HEK293 (cell line): ENCODE measurements around the gene SLC2A9.

Experiments used
- CTCF ChIA-PET: fragments of 350-600 bp; formaldehyde crosslinking; extraction: SDS; loops from one replicate; lab custom pipeline; 2021; ENCODE audit warnings: antibody characterized with exemption; lab: Yijun Ruan, JAX
- POLR2A ChIA-PET: fragments of 300-600 bp; formaldehyde crosslinking; extraction: SDS; loops from one replicate; lab custom pipeline; 2020; ENCODE audit warnings: antibody characterized with exemption, inconsistent platforms; lab: Yijun Ruan, JAX
- H3K27ac ChIP-seq: fragments of 200-500 bp; sonication (Bioruptor generic); 2 replicates; pipeline ENCODE4 v1.5.1; 2014; ENCODE audit warnings: low read depth, low read length, control low read depth, inconsistent platforms; ENCODE audit errors: extremely low read depth
- H3K36me3 ChIP-seq, 2 experiments: fragments of 200-500 bp in 1 of 2; sonication (Bioruptor generic) in 1 of 2; 1 replicate in 1 of 2; 2 replicates in 1 of 2; pipeline ENCODE4 v1.5.1; 2014 to 2017; ENCODE audit warnings: inconsistent platforms in 2 of 2, low read length in 2 of 2; ENCODE audit not compliant: control insufficient read depth in 2 of 2, insufficient read depth in 1 of 2
- H3K4me1 ChIP-seq: fragments of 200-500 bp; sonication (Bioruptor generic); 2 replicates; pipeline ENCODE4 v1.5.1; 2014; ENCODE audit warnings: mild to moderate bottlenecking, low read length, inconsistent platforms; ENCODE audit not compliant: control insufficient read depth, insufficient read depth
- H3K4me3 ChIP-seq: 2 replicates; pipeline ENCODE4 v1.5.1; 2011; ENCODE audit warnings: low read depth, mild to moderate bottlenecking, control low read depth, low read length, moderate library complexity
- H3K9me3 ChIP-seq: fragments of 200-500 bp; sonication (Bioruptor generic); 2 replicates; pipeline ENCODE4 v1.5.1; 2014; ENCODE audit warnings: low read depth, low read length, inconsistent platforms; ENCODE audit not compliant: control insufficient read depth, insufficient read depth
- HOXA7 ChIP-seq: sonication (generic); formaldehyde crosslinking; IDR thresholded peaks from 2 replicates; pipeline ENCODE4 v1.8.1; 2022; ENCODE audit warnings: missing genetic modification reagents, borderline replicate concordance
- KLF1 ChIP-seq: fragments of 450-650 bp; formaldehyde crosslinking; IDR thresholded peaks from 2 replicates; pipeline ENCODE4 v1.5.1; 2016; ENCODE audit warnings: missing biosample characterization, missing genetic modification characterization
- OSR2 ChIP-seq: fragments of 450-650 bp; formaldehyde crosslinking; IDR thresholded peaks from 2 replicates; pipeline ENCODE4 v1.5.1; 2016; ENCODE audit warnings: missing biosample characterization, missing genetic modification characterization
- PRDM2 ChIP-seq: fragments of 450-650 bp; formaldehyde crosslinking; IDR thresholded peaks from 2 replicates; pipeline ENCODE4 v1.5.1; 2016; ENCODE audit warnings: missing biosample characterization, missing genetic modification characterization, borderline replicate concordance
- WT1 ChIP-seq: fragments of 450-650 bp; formaldehyde crosslinking; IDR thresholded peaks from 2 replicates; pipeline ENCODE4 v1.5.1; 2016; ENCODE audit warnings: missing biosample characterization, missing genetic modification characterization
- ZBTB21 ChIP-seq: fragments of 450-650 bp; formaldehyde crosslinking; IDR thresholded peaks from 2 replicates; pipeline ENCODE4 v1.5.1; 2017; ENCODE audit warnings: missing biosample characterization, missing genetic modification characterization
- ZBTB48 ChIP-seq: fragments of 450-650 bp; formaldehyde crosslinking; IDR thresholded peaks from 2 replicates; pipeline ENCODE4 v1.5.1; 2016; ENCODE audit warnings: missing biosample characterization, missing genetic modification characterization
- ZBTB6 ChIP-seq: fragments of 450-650 bp; formaldehyde crosslinking; IDR thresholded peaks from 2 replicates; pipeline ENCODE4 v1.5.1; 2017; ENCODE audit warnings: missing biosample characterization, missing genetic modification characterization
- ZFHX2 ChIP-seq: fragments of 450-650 bp; formaldehyde crosslinking; conservative IDR thresholded peaks from 2 replicates; pipeline ENCODE4 v1.5.1; 2016; ENCODE audit warnings: missing biosample characterization, missing genetic modification characterization
- ZNF140 ChIP-seq: fragments of 450-650 bp; formaldehyde crosslinking; IDR thresholded peaks from 2 replicates; pipeline ENCODE4 v1.5.1; 2016; ENCODE audit warnings: missing biosample characterization, missing genetic modification characterization
- ZNF174 ChIP-seq: fragments of 450-650 bp; formaldehyde crosslinking; IDR thresholded peaks from 2 replicates; pipeline ENCODE4 v1.5.0; 2017; ENCODE audit warnings: missing biosample characterization, mild to moderate bottlenecking, missing genetic modification characterization
- ZNF24 ChIP-seq: fragments of 450-650 bp; formaldehyde crosslinking; IDR thresholded peaks from 2 replicates; pipeline ENCODE4 v1.5.1; 2016; ENCODE audit warnings: missing biosample characterization, missing genetic modification characterization
- ZNF324 ChIP-seq: fragments of 450-650 bp; formaldehyde crosslinking; IDR thresholded peaks from 2 replicates; pipeline ENCODE4 v1.5.1; 2016; ENCODE audit warnings: missing biosample characterization, missing genetic modification characterization
- ZNF37A ChIP-seq: fragments of 450-650 bp; IDR thresholded peaks from 2 replicates; pipeline ENCODE4 v1.5.1; 2018; ENCODE audit warnings: missing biosample characterization, missing genetic modification characterization
- ZNF529 ChIP-seq: fragments of 450-650 bp; formaldehyde crosslinking; IDR thresholded peaks from 2 replicates; pipeline ENCODE4 v1.5.1; 2017; ENCODE audit warnings: missing genetic modification characterization, missing biosample characterization; ENCODE audit not compliant: insufficient replicate concordance
- ZNF692 ChIP-seq: fragments of 450-650 bp; formaldehyde crosslinking; IDR thresholded peaks from 2 replicates; pipeline ENCODE4 v1.5.1; 2016; ENCODE audit warnings: missing biosample characterization, missing genetic modification characterization
- ZNF785 ChIP-seq: fragments of 450-650 bp; formaldehyde crosslinking; IDR thresholded peaks from 2 replicates; pipeline ENCODE4 v1.5.1; 2016; ENCODE audit warnings: missing biosample characterization, missing genetic modification characterization
- TF ChIP-seq, protein P1 (sequence below): fragments of 450-650 bp; formaldehyde crosslinking; conservative IDR thresholded peaks from 2 replicates; pipeline ENCODE4 v1.5.1; 2016; ENCODE audit warnings: low read depth, missing biosample characterization, missing genetic modification characterization
- TF ChIP-seq, protein P2 (sequence below): IDR thresholded peaks from 2 replicates; pipeline ENCODE4 v1.6.1; 2011; ENCODE audit warnings: mild to moderate bottlenecking, low read depth, low read length, borderline replicate concordance

Gene SLC2A9

GRCh38 chr4:9885958-9886357 is 135.3 kb downstream of the SLC2A9 start:
- no peaks in the 10 kb centered on the region for H3K4me1 ChIP-seq
- H3K36me3 ChIP-seq: no peaks in the 10 kb centered on the region
- POLR2A ChIA-PET: no interaction called here
- CTCF ChIA-PET: no interaction called here
- TF ChIP-seq ZBTB21 (tag by site-specific recombination) (no peak), WT1 (no peak), ZNF140 (tag by site-specific recombination) (no peak), ZNF529 (tag by site-specific recombination) (no peak), PRDM2 (tag by site-specific recombination) (no peak), HOXA7 (CRISPR knock-in tag) (no peak), ZNF692 (tag by site-specific recombination) (no peak), ZBTB6 (tag by site-specific recombination) (no peak), ZFHX2 (tag by site-specific recombination) (no peak), ZNF174 (no peak), ZNF37A (tag by site-specific recombination) (no peak), ZNF785 (tag by site-specific recombination) (no peak), ZNF324 (tag by site-specific recombination) (no peak), ZNF24 (tag by site-specific recombination) (no peak), KLF1 (tag by site-specific recombination) (no peak), ZBTB48 (tag by site-specific recombination) (no peak), OSR2 (tag by site-specific recombination) (no peak)
- TF ChIP-seq, protein P1, sequence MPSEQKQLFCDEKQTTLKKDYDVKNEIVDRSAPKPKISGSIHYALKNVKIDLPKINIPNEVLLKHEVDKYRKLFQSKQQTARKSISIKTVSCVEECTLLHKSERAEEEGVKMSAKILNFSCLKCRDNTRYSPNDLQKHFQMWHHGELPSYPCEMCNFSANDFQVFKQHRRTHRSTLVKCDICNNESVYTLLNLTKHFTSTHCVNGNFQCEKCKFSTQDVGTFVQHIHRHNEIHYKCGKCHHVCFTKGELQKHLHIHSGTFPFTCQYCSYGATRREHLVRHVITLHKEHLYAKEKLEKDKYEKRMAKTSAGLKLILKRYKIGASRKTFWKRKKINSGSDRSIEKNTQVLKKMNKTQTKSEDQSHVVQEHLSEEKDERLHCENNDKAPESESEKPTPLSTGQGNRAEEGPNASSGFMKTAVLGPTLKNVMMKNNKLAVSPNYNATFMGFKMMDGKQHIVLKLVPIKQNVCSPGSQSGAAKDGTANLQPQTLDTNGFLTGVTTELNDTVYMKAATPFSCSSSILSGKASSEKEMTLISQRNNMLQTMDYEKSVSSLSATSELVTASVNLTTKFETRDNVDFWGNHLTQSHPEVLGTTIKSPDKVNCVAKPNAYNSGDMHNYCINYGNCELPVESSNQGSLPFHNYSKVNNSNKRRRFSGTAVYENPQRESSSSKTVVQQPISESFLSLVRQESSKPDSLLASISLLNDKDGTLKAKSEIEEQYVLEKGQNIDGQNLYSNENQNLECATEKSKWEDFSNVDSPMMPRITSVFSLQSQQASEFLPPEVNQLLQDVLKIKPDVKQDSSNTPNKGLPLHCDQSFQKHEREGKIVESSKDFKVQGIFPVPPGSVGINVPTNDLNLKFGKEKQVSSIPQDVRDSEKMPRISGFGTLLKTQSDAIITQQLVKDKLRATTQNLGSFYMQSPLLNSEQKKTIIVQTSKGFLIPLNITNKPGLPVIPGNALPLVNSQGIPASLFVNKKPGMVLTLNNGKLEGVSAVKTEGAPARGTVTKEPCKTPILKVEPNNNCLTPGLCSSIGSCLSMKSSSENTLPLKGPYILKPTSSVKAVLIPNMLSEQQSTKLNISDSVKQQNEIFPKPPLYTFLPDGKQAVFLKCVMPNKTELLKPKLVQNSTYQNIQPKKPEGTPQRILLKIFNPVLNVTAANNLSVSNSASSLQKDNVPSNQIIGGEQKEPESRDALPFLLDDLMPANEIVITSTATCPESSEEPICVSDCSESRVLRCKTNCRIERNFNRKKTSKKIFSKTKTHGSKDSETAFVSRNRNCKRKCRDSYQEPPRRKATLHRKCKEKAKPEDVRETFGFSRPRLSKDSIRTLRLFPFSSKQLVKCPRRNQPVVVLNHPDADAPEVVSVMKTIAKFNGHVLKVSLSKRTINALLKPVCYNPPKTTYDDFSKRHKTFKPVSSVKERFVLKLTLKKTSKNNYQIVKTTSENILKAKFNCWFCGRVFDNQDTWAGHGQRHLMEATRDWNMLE (tag by site-specific recombination): no peak
- TF ChIP-seq, protein P2, sequence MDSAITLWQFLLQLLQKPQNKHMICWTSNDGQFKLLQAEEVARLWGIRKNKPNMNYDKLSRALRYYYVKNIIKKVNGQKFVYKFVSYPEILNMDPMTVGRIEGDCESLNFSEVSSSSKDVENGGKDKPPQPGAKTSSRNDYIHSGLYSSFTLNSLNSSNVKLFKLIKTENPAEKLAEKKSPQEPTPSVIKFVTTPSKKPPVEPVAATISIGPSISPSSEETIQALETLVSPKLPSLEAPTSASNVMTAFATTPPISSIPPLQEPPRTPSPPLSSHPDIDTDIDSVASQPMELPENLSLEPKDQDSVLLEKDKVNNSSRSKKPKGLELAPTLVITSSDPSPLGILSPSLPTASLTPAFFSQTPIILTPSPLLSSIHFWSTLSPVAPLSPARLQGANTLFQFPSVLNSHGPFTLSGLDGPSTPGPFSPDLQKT: no peak
- H3K27ac ChIP-seq: no peak overlapping the region
- H3K9me3 ChIP-seq: no peaks in the 10 kb centered on the region
- no peak overlapping the region for H3K4me3 ChIP-seq
